ENCODE results near the gene ERI3. TPM values are rescaled to one million over a fixed set of nuclear protein-coding genes. Genes with fewer than 3 reads are reported as not detected.

Gene ERI3
- total and polyA plus RNA-seq, 2 of the 13 experiments (the other 11 are each of a cell fraction or from before 2014, with no cell fraction given) = 35.6 to 35.9 TPM

- no peak for TF ChIP-seq ZNF292 (CRISPR knock-in tag; IDR thresholded peaks at IDR 0.05; ENCODE audit: borderline replicate concordance, low read depth)
- TF ChIP-seq ZNF660 (CRISPR knock-in tag; IDR thresholded peaks at IDR 0.05; ENCODE audit: borderline replicate concordance, low read depth) = no peak
- TF ChIP-seq MZF1 (CRISPR knock-in tag; IDR thresholded peaks at IDR 0.05; ENCODE audit: borderline replicate concordance) = no peak
- TF ChIP-seq ZNF609 (CRISPR knock-in tag; IDR thresholded peaks at IDR 0.05; ENCODE audit: borderline replicate concordance) = no peak
- TF ChIP-seq PCBP1 (IDR thresholded peaks at IDR 0.05; ENCODE audit: borderline replicate concordance, low read depth, low read length) = no peak
- TF ChIP-seq ZNF563 (CRISPR knock-in tag; IDR thresholded peaks at IDR 0.05) = no peak
- TF ChIP-seq ZNF235 (CRISPR knock-in tag; IDR thresholded peaks at IDR 0.05; ENCODE audit: borderline replicate concordance) = no peak
- TF ChIP-seq SMAD3 (CRISPR knock-in tag; IDR thresholded peaks at IDR 0.05) = no peak
- no peak for TF ChIP-seq ARNT2 (CRISPR knock-in tag; IDR thresholded peaks at IDR 0.05; ENCODE audit: low read depth)
- no peak for TF ChIP-seq ARID5B (CRISPR knock-in tag; IDR thresholded peaks at IDR 0.05)
- TF ChIP-seq RFXAP (CRISPR knock-in tag; IDR thresholded peaks at IDR 0.05; ENCODE audit: borderline replicate concordance) = no peak
- no peak for TF ChIP-seq FOXM1 (CRISPR knock-in tag; IDR thresholded peaks at IDR 0.05)
- TF ChIP-seq ZNF24 (IDR thresholded peaks at IDR 0.05) = no peak
- TF ChIP-seq ZKSCAN1 (IDR thresholded peaks at IDR 0.05; ENCODE audit: low read length) = no peak
These were observed 24.1 kb downstream of the ERI3 start (continued) for GRCh38 chr1:44330935-44331334.
